Left lung (tissue), 10 donors: ENCODE data around the gene HEBP2. TPM values are rescaled to one million over a fixed set of nuclear protein-coding genes. Genes with fewer than 3 reads are reported as not detected.
A peak's percentile ranks its signal among the peaks of the same experiment; 100 is the strongest.

ENCODE experiments used
- ATAC-seq: fragments of 200-7000 bp; cut with Tn5 transposase; one replicate; pipeline ENCODE4 v1.9.1; 2020; ENCODE audit warnings: moderate library complexity
- DNase-seq, 4 donors: peaks; one replicate each; pipeline ENCODE4 v3.0.0-alpha.2; 2013 to 2020
- H3K27ac ChIP-seq, 2 donors: fragments of 200-600 bp; sonication (generic) in 1 of 2; one replicate each; pipeline versions ENCODE4 v1.5.0 to v1.8.0; 2020 to 2021
- H3K27me3 ChIP-seq, 2 donors: fragments of 200-600 bp; sonication (generic) in 1 of 2; one replicate each; pipeline versions ENCODE4 v1.5.0 to v1.8.0; 2020 to 2021
- H3K36me3 ChIP-seq, 2 donors: fragments of 200-600 bp; sonication (generic) in 1 of 2; one replicate each; pipeline versions ENCODE4 v1.5.0 to v1.8.0; 2020 to 2021
- H3K4me1 ChIP-seq, 2 donors: fragments of 200-600 bp; one replicate each; pipeline ENCODE4 v1.8.0; 2021
- H3K4me3 ChIP-seq, 2 donors: fragments of 200-600 bp; sonication (generic) in 1 of 2; one replicate each; pipeline versions ENCODE4 v1.5.0 to v1.8.0; 2020 to 2021; ENCODE audit warnings: mild to moderate bottlenecking in 1 of 2
- H3K9me3 ChIP-seq, 2 donors: fragments of 200-600 bp; sonication (generic) in 1 of 2; one replicate each; pipeline versions ENCODE4 v1.5.0 to v1.8.0; 2020 to 2021
- CTCF ChIP-seq, 2 donors: fragments of 200-600 bp; sonication (generic) in 1 of 2; IDR thresholded peaks; one replicate each; pipeline versions ENCODE4 v1.5.0 to v1.8.0; 2021; ENCODE audit warnings: antibody characterized with exemption in 2 of 2
- intact Hi-C, 2 donors: fragments of 100-400 bp; cut with DNase I; formaldehyde crosslinking; loops; one replicate each; pipeline versions ENCODE4 v1.11.2 to v1.14.2; 2022
- polyA plus RNA-seq, 6 donors: library from polyadenylated mRNA; unstranded; fragments of 120-200 nt; gene quantifications; one replicate each; pipeline ENCODE4 v1.2.1, GENCODE V29; 2013; ENCODE audit not compliant: insufficient read length in 6 of 6
- total RNA-seq, 2 donors: library from RNA; stranded (reverse); fragmentation: NEBNext Ultra II Directional; extraction: Animal tissue kit (Norgen Biotek cat#: 25700); gene quantifications; one replicate each; pipeline ENCODE4 v1.2.1, GENCODE V29; 2021
- donor health status: DM: no; HTN: yes; CAD: no.
- donor health status: DM: no; HTN: no; CAD: no.

Gene HEBP2
- total and polyA plus RNA-seq, 8 donors = 44.2 to 54.5 (median 49.4) TPM

GRCh38 chr6:138377042-138377441 lies 27.0 kb upstream of the HEBP2 start:
- intact Hi-C loops = no loop called here
- no peak for DNase-seq
- no peak for ATAC-seq
- Histone ChIP-seq H3K4me1 (no peaks in the 10 kb centered on the region), H3K9me3 (no peaks in the 10 kb centered on the region), H3K36me3 (no peaks in the 10 kb centered on the region), H3K27me3 (no peaks in the 10 kb centered on the region), H3K27ac (no peak overlapping the region), H3K4me3 (no peak overlapping the region)
- TF ChIP-seq CTCF (IDR thresholded peaks at IDR 0.05) = no peak

- no peak within 1 kb of the TSS for H3K4me3 ChIP-seq
- DNase-seq (no peak), ATAC-seq (no peak)
- H3K36me3 ChIP-seq = no peaks in the 10 kb centered on the region
- H3K27me3 ChIP-seq = no peaks in the 10 kb centered on the region
- intact Hi-C loops = no loop called here
- no peak for TF ChIP-seq CTCF (IDR thresholded peaks at IDR 0.05)
- H3K9me3 ChIP-seq = no peaks in the 10 kb centered on the region
- H3K27ac ChIP-seq = no peak within 1 kb of the TSS
- no peaks in the 10 kb centered on the region for H3K4me1 ChIP-seq
Measured at GRCh38 chr6:138377844-138378243, 26.2 kb upstream of the HEBP2 start, which contains the start of gene SMIM28. Gene SMIM28, plus strand, starts transcription at chr6:138377905. Its CDS starts 168 bp downstream, at chr6:138378073.

- no peak for TF ChIP-seq CTCF (IDR thresholded peaks at IDR 0.05)
- Histone ChIP-seq H3K36me3 (no peaks in the 10 kb centered on the region), H3K27me3 (no peaks in the 10 kb centered on the region), H3K4me3 (no peak overlapping the region), H3K9me3 (no peaks in the 10 kb centered on the region), H3K27ac (no peak overlapping the region), H3K4me1 (no peaks in the 10 kb centered on the region)
- DNase-seq (no peak), ATAC-seq (no peak)
- intact Hi-C loops = no loop called here
Measured at GRCh38 chr6:138378463-138378862, 25.6 kb upstream of the HEBP2 start.

GRCh38 chr6:138382498-138383265 lies 21.3 kb upstream of the HEBP2 start:
- no peaks in the 10 kb centered on the region for H3K9me3 ChIP-seq
- H3K27me3 ChIP-seq = no peaks in the 10 kb centered on the region
- no peak overlapping the region for H3K27ac ChIP-seq
- DNase-seq (peak in 1 of 4 donors; percentile 74), ATAC-seq (peak; percentile 63)
- no peak overlapping the region for H3K4me3 ChIP-seq
- no peaks in the 10 kb centered on the region for H3K4me1 ChIP-seq
- intact Hi-C loops = no loop called here
- no peaks in the 10 kb centered on the region for H3K36me3 ChIP-seq
- no peak for TF ChIP-seq CTCF (IDR thresholded peaks at IDR 0.05)

GRCh38 chr6:138383776-138384175 lies 20.2 kb upstream of the HEBP2 start:
- Histone ChIP-seq H3K27me3 (no peaks in the 10 kb centered on the region), H3K9me3 (no peaks in the 10 kb centered on the region), H3K4me3 (no peak overlapping the region), H3K36me3 (no peaks in the 10 kb centered on the region), H3K4me1 (no peaks in the 10 kb centered on the region), H3K27ac (no peak overlapping the region)
- ATAC-seq (no peak), DNase-seq (no peak)
- intact Hi-C loops = no loop called here
- no peak for TF ChIP-seq CTCF (IDR thresholded peaks at IDR 0.05)
